ENCODE data around the gene BAHCC1.

The BAHCC1 gene

DNA sequence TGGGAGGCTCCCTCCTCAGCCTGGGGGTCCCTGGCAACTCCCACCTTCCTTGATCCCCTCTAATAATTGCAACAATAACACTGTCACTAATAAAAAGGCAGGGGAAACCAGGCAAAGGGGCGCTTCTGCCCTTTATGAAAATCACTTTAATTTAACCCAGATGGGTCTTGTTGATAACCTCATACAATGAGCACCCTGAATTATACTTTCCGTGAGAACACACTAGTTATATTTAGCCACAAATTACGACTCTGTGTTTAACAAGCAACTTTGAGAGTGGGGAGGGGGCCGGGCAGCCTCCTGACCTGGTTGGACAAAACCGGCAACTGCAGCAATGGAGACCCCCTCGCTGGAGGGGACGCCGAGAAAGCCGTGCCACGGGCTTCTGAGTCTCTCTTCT, 5.7 kb upstream of the BAHCC1 start:
- Histone ChIP-seq H3F3A (ENCODE audit: control insufficient read depth, insufficient read depth) (peaks cover 5% of the 10 kb centered on the region; the same call in 1 of the 2 replicates), H3K4me3 (ENCODE audit: low read length) (no peak overlapping the region), H3K27me3 (ENCODE audit: control insufficient read depth, low read length) (peaks cover 7% of the 10 kb centered on the region; the same call in 1 of the 2 replicates), H3K4me1 (ENCODE audit: control insufficient read depth, low read length) (peaks cover 17% of the 10 kb centered on the region), H3K36me3 (ENCODE audit: control insufficient read depth, low read length) (no peaks in the 10 kb centered on the region), H3K79me2 (ENCODE audit: control insufficient read depth, low read length) (peaks cover 5% of the 10 kb centered on the region; the same call in 1 of the 2 replicates), H3K9me3 (ENCODE audit: control insufficient read depth, insufficient read depth, low read length) (no peaks in the 10 kb centered on the region), H3K4me2 (ENCODE audit: low read length) (no peak overlapping the region), H3K27ac (ENCODE audit: low read depth, low read length) (no peak overlapping the region), H4K20me1 (ENCODE audit: control insufficient read depth, insufficient read depth, low read depth, low read length) (peaks cover 2% of the 10 kb centered on the region; the same call in 1 of the 2 replicates), H3K9me2 (replicated peaks; ENCODE audit: control insufficient read depth, low read length) (no peaks in the 10 kb centered on the region)
- TF ChIP-seq, protein P1, sequence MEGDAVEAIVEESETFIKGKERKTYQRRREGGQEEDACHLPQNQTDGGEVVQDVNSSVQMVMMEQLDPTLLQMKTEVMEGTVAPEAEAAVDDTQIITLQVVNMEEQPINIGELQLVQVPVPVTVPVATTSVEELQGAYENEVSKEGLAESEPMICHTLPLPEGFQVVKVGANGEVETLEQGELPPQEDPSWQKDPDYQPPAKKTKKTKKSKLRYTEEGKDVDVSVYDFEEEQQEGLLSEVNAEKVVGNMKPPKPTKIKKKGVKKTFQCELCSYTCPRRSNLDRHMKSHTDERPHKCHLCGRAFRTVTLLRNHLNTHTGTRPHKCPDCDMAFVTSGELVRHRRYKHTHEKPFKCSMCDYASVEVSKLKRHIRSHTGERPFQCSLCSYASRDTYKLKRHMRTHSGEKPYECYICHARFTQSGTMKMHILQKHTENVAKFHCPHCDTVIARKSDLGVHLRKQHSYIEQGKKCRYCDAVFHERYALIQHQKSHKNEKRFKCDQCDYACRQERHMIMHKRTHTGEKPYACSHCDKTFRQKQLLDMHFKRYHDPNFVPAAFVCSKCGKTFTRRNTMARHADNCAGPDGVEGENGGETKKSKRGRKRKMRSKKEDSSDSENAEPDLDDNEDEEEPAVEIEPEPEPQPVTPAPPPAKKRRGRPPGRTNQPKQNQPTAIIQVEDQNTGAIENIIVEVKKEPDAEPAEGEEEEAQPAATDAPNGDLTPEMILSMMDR (IDR thresholded peaks at IDR 0.05; ENCODE audit: low read depth, low read length, poor library complexity, severe bottlenecking) = no peak
- no peak for TF ChIP-seq EZH2phosphoT487 (IDR thresholded peaks at IDR 0.05; ENCODE audit: borderline replicate concordance, low read length)

DNA sequence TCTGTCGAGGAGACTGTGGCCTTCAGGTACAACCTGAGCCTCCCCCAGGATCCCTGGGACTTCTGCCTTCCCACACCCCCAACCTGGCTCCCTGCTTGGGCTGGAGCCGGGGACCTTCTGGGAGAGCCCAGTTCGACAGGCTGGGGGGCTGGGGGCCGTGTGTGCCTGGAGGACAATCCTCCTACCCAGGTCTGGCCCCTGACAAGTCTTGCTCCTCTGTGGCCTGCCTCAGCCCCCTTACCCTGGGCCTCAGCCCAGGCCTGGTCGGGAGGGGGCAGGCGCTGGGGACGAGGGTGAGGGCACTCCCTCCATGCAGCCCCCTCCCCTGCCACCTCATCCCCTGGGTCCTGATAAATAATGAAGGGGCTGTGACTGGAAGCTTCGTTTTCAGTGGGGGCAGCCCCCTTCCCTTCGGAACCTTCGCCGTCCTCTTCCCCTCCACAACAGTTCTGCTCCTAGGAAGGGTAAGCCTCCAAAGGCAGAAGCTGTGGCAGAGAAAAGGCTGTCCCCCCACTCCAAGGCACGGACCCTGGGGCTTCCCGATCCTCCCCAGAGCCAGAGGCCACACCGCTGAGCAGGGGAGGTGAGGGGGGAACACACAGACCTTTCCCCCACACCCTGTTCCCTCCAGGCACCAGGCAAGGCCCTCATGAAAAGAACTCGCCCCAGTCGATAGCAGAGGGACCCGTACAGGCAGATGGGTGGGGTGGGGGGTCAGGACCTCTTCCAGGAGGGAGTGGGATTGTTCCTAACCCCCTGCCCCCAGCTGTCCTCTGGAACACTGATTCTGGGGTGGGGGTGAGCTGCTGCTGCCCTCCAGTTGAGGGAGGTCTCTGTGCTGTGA, 5.0 kb upstream of the BAHCC1 start:
- Histone ChIP-seq H3K4me2 (ENCODE audit: low read length) (no peak overlapping the region), H3K27me3 (ENCODE audit: control insufficient read depth, low read length) (peaks cover 7% of the 10 kb centered on the region; the same call in 1 of the 2 replicates)

DNA sequence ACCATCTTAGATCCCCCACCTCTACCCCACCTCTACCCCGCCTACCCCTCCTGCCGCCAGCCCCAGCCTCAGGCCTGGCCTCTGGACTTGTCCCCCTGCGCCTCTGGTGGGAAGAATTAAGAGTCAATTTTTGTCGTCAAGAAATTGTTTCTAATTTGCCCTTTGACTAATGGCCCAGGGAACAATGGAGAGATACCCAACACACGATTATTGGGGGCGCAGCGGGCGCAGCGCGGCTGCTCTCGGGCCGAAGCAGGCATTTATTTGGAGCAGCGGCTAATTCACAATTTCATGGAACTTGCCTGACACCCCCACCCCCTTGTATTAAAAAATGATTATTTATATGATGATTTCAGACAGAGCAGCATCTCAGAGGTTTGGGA, 4.4 kb upstream of the BAHCC1 start:
- Histone ChIP-seq H3K27ac (ENCODE audit: low read depth, low read length) (no peak overlapping the region), H3K4me2 (ENCODE audit: low read length) (no peak overlapping the region), H3F3A (ENCODE audit: control insufficient read depth, insufficient read depth) (peaks cover 5% of the 10 kb centered on the region; the same call in 1 of the 2 replicates), H3K4me1 (ENCODE audit: control insufficient read depth, low read length) (peaks cover 28% of the 10 kb centered on the region), H3K79me2 (ENCODE audit: control insufficient read depth, low read length) (peaks cover 5% of the 10 kb centered on the region; the same call in 1 of the 2 replicates), H3K27me3 (ENCODE audit: control insufficient read depth, low read length) (peaks cover 7% of the 10 kb centered on the region; the same call in 1 of the 2 replicates), H3K9me2 (replicated peaks; ENCODE audit: control insufficient read depth, low read length) (no peaks in the 10 kb centered on the region), H4K20me1 (ENCODE audit: control insufficient read depth, insufficient read depth, low read depth, low read length) (peaks cover 2% of the 10 kb centered on the region; the same call in 1 of the 2 replicates), H3K4me3 (ENCODE audit: low read length) (no peak overlapping the region), H3K9me3 (ENCODE audit: control insufficient read depth, insufficient read depth, low read length) (no peaks in the 10 kb centered on the region), H3K36me3 (ENCODE audit: control insufficient read depth, low read length) (no peaks in the 10 kb centered on the region)
- no peak for TF ChIP-seq EZH2phosphoT487 (IDR thresholded peaks at IDR 0.05; ENCODE audit: borderline replicate concordance, low read length)
- TF ChIP-seq, protein P1 (IDR thresholded peaks at IDR 0.05; ENCODE audit: low read depth, low read length, poor library complexity, severe bottlenecking) = no peak

More for the DNA sequence above, 5.0 kb upstream of the BAHCC1 start:
- TF ChIP-seq EZH2phosphoT487 (IDR thresholded peaks at IDR 0.05; ENCODE audit: borderline replicate concordance, low read length) = no peak
- TF ChIP-seq, protein P1 (IDR thresholded peaks at IDR 0.05; ENCODE audit: low read depth, low read length, poor library complexity, severe bottlenecking) = no peak
- H3K4me1 ChIP-seq (ENCODE audit: control insufficient read depth, low read length) = peaks cover 24% of the 10 kb centered on the region
- H4K20me1 ChIP-seq (ENCODE audit: control insufficient read depth, insufficient read depth, low read depth, low read length) = peaks cover 2% of the 10 kb centered on the region; the same call in 1 of the 2 replicates
- no peaks in the 10 kb centered on the region for H3K9me2 ChIP-seq (replicated peaks; ENCODE audit: control insufficient read depth, low read length)
- no peaks in the 10 kb centered on the region for H3K36me3 ChIP-seq (ENCODE audit: control insufficient read depth, low read length)
- peaks cover 5% of the 10 kb centered on the region; the same call in 1 of the 2 replicates for H3F3A ChIP-seq (ENCODE audit: control insufficient read depth, insufficient read depth)
- H3K9me3 ChIP-seq (ENCODE audit: control insufficient read depth, insufficient read depth, low read length) = no peaks in the 10 kb centered on the region
- no peak overlapping the region for H3K4me3 ChIP-seq (ENCODE audit: low read length)
- peaks cover 5% of the 10 kb centered on the region; the same call in 1 of the 2 replicates for H3K79me2 ChIP-seq (ENCODE audit: control insufficient read depth, low read length)
- no peak overlapping the region for H3K27ac ChIP-seq (ENCODE audit: low read depth, low read length)
